ENCODE measurements around the gene DNM3. TPM values are rescaled to one million over a fixed set of nuclear protein-coding genes. Genes with fewer than 3 reads are reported as not detected.

The DNM3 gene
- total RNA-seq, 6 donors from 2014 or later = 7.1 to 30.4 (median 10.3) TPM

GRCh38 chr1:171800851-171801250, 40.4 kb upstream of the DNM3 start:
- no peak for DNase-seq
- WGBS, 2 donors = 66 to 87% methylated on average over 3 of the region's 3 CpGs
- peaks cover 3 to 26% (median 15%) of the 10 kb centered on the region in 4 donors for H3K36me3 ChIP-seq
- H3K4me1 ChIP-seq = peaks cover 0 to 17% (median 0%) of the 10 kb centered on the region in 4 donors
- no peak overlapping the region for H3K4me3 ChIP-seq
- H3K27me3 ChIP-seq = no peaks in the 10 kb centered on the region
- H3K27ac ChIP-seq = no peak overlapping the region
- no peaks in the 10 kb centered on the region for H3K9me3 ChIP-seq
- no peak for TF ChIP-seq EP300 (IDR thresholded peaks at IDR 0.05)
- no peak for TF ChIP-seq POLR2A (IDR thresholded peaks at IDR 0.05)
- TF ChIP-seq CTCF (IDR thresholded peaks at IDR 0.05) = no peak
- TF ChIP-seq POLR2AphosphoS5 (IDR thresholded peaks at IDR 0.05) = no peak
- no peak for ATAC-seq (ENCODE audit: low FRiP score in 2 of 2)

GRCh38 chr1:171801487-171801891, 39.8 kb upstream of the DNM3 start:
- H3K27me3 ChIP-seq = no peaks in the 10 kb centered on the region
- TF ChIP-seq POLR2AphosphoS5 (IDR thresholded peaks at IDR 0.05) = no peak
- peak; percentile 25 to 75 (median 69) for TF ChIP-seq CTCF (IDR thresholded peaks at IDR 0.05)
- peaks cover 0 to 17% (median 0%) of the 10 kb centered on the region in 4 donors for H3K4me1 ChIP-seq
- peaks cover 3 to 20% (median 9%) of the 10 kb centered on the region in 4 donors for H3K36me3 ChIP-seq
- no peak overlapping the region for H3K4me3 ChIP-seq
- WGBS, 2 donors = 0 to 5% methylated on average over 2 of the region's 2 CpGs
- DNase-seq (no peak), ATAC-seq (ENCODE audit: low FRiP score in 2 of 2) (peak in 1 of 2 donors; percentile 61)
- no peaks in the 10 kb centered on the region for H3K9me3 ChIP-seq
- H3K27ac ChIP-seq = no peak overlapping the region

- no peak for DNase-seq
- Histone ChIP-seq H3K27ac (no peak overlapping the region), H3K36me3 (peaks cover 0 to 13% (median 2%) of the 10 kb centered on the region in 4 donors), H3K4me1 (peaks cover 0 to 17% (median 0%) of the 10 kb centered on the region in 4 donors), H3K4me3 (no peak overlapping the region), H3K9me3 (no peaks in the 10 kb centered on the region), H3K27me3 (no peaks in the 10 kb centered on the region)
- 96 to 99% methylated on average over 3 of the region's 3 CpGs for WGBS, 2 donors
- TF ChIP-seq EP300 (IDR thresholded peaks at IDR 0.05) (no peak), CTCF (IDR thresholded peaks at IDR 0.05) (no peak), POLR2A (IDR thresholded peaks at IDR 0.05) (no peak), POLR2AphosphoS5 (IDR thresholded peaks at IDR 0.05) (no peak)
- ATAC-seq (ENCODE audit: low FRiP score in 2 of 2) = no peak
Measured at GRCh38 chr1:171802207-171802606, 39.1 kb upstream of the DNM3 start.

GRCh38 chr1:171803045-171803444, 38.3 kb upstream of the DNM3 start:
- Histone ChIP-seq H3K27ac (no peak overlapping the region), H3K27me3 (no peaks in the 10 kb centered on the region), H3K36me3 (peaks cover 0 to 4% (median 0%) of the 10 kb centered on the region in 4 donors), H3K9me3 (no peaks in the 10 kb centered on the region), H3K4me3 (no peak overlapping the region), H3K4me1 (peaks cover 0 to 17% (median 0%) of the 10 kb centered on the region in 4 donors)
- no peak for TF ChIP-seq CTCF (IDR thresholded peaks at IDR 0.05)
- TF ChIP-seq POLR2AphosphoS5 (IDR thresholded peaks at IDR 0.05) = no peak
- no peak for TF ChIP-seq POLR2A (IDR thresholded peaks at IDR 0.05)
- no peak for TF ChIP-seq EP300 (IDR thresholded peaks at IDR 0.05)
- DNase-seq = no peak
- WGBS, 2 donors = 24 to 29% methylated on average over 2 of the region's 2 CpGs
- ATAC-seq (ENCODE audit: low FRiP score in 2 of 2) = no peak

- Histone ChIP-seq H3K27ac (no peak overlapping the region), H3K36me3 (no peaks in the 10 kb centered on the region), H3K4me3 (no peak overlapping the region), H3K27me3 (no peaks in the 10 kb centered on the region), H3K4me1 (peaks cover 0 to 17% (median 0%) of the 10 kb centered on the region in 4 donors), H3K9me3 (no peaks in the 10 kb centered on the region)
- no peak for TF ChIP-seq CTCF (IDR thresholded peaks at IDR 0.05)
- no peak for TF ChIP-seq POLR2AphosphoS5 (IDR thresholded peaks at IDR 0.05)
- no peak for TF ChIP-seq EP300 (IDR thresholded peaks at IDR 0.05)
- TF ChIP-seq POLR2A (IDR thresholded peaks at IDR 0.05) = no peak
- DNase-seq (peak in 1 of 2 donors; percentile 57), ATAC-seq (ENCODE audit: low FRiP score in 2 of 2) (no peak)
- WGBS, 2 donors = 92 to 93% methylated on average over 17 of the region's 17 CpGs
Measured at GRCh38 chr1:171803461-171804022, 37.8 kb upstream of the DNM3 start.
